Measurements from ENCODE around the gene DBP.
A peak's percentile ranks its signal among the peaks of the same experiment; 100 is the strongest.
"Not testable (repeated sequence)": the region's sequence is repeated elsewhere in the genome, so short reads cannot be mapped to it uniquely, and the experiment has no call there.

Gene DBP

GRCh38 chr19:48636859-48637448, at the start of gene DBP:
Gene DBP (minus strand): TSS chr19:48637379. CDS start chr19:48636994, 385 bp downstream.
- no peak for DNase-seq (ENCODE audit: low read depth in 2 of 2)

GRCh38 chr19:48686637-48687036, 49.5 kb upstream of the DBP start:
- DNase-seq (ENCODE audit: low read depth in 2 of 2) = not testable (repeated sequence)

- no peak for DNase-seq (ENCODE audit: low read depth in 2 of 2)
These were observed 48.9 kb upstream of the DBP start for GRCh38 chr19:48686088-48686487.

- DNase-seq (ENCODE audit: low read depth in 2 of 2) = no peak
These were observed 48.4 kb upstream of the DBP start for GRCh38 chr19:48685583-48685982.

GRCh38 chr19:48683349-48683748, 46.2 kb upstream of the DBP start:
- no peak for DNase-seq (ENCODE audit: low read depth in 2 of 2)

- DNase-seq (ENCODE audit: low read depth in 2 of 2) = no peak
These were observed 43.9 kb upstream of the DBP start for GRCh38 chr19:48681127-48681470.

GRCh38 chr19:48680436-48681126, 43.4 kb upstream of the DBP start:
- no peak for DNase-seq (ENCODE audit: low read depth in 2 of 2)

GRCh38 chr19:48680006-48680405, 42.8 kb upstream of the DBP start:
- not testable (repeated sequence) for DNase-seq (ENCODE audit: low read depth in 2 of 2)

GRCh38 chr19:48678201-48678600, 41.0 kb upstream of the DBP start:
- no peak for DNase-seq (ENCODE audit: low read depth in 2 of 2)

GRCh38 chr19:48676887-48677286, 39.7 kb upstream of the DBP start:
- no peak for DNase-seq (ENCODE audit: low read depth in 2 of 2)

GRCh38 chr19:48676487-48676886, 39.3 kb upstream of the DBP start:
- no peak for DNase-seq (ENCODE audit: low read depth in 2 of 2)

- DNase-seq (ENCODE audit: low read depth in 2 of 2) = peak; percentile 41 to 48
These were observed 38.0 kb upstream of the DBP start for GRCh38 chr19:48674921-48675824.

GRCh38 chr19:48674216-48674809, 37.1 kb upstream of the DBP start:
- DNase-seq (ENCODE audit: low read depth in 2 of 2) = no peak

- DNase-seq (ENCODE audit: low read depth in 2 of 2) = no peak
These were observed 36.4 kb upstream of the DBP start for GRCh38 chr19:48673436-48674100.

GRCh38 chr19:48672994-48673393, 35.8 kb upstream of the DBP start, which contains the start of gene NTN5:
Gene NTN5 (minus strand): TSS chr19:48673017. CDS start chr19:48670986, 2,031 bp downstream.
- DNase-seq (ENCODE audit: low read depth in 2 of 2) = no peak

- no peak for DNase-seq (ENCODE audit: low read depth in 2 of 2)
These were observed 34.3 kb upstream of the DBP start for GRCh38 chr19:48671446-48671995.

- DNase-seq (ENCODE audit: low read depth in 2 of 2) = no peak
These were observed 33.7 kb upstream of the DBP start for GRCh38 chr19:48670699-48671445.

- DNase-seq (ENCODE audit: low read depth in 2 of 2) = no peak
These were observed 32.9 kb upstream of the DBP start for GRCh38 chr19:48669903-48670668.

- no peak for DNase-seq (ENCODE audit: low read depth in 2 of 2)
These were observed 31.6 kb upstream of the DBP start for GRCh38 chr19:48668761-48669160.

- no peak for DNase-seq (ENCODE audit: low read depth in 2 of 2)
These were observed 31.2 kb upstream of the DBP start for GRCh38 chr19:48668332-48668731.

All from stimulated activated CD8-positive, alpha-beta memory T cell treated with anti-CD3 and anti-CD28 coated beads, Interleukin-2, amount 100 ng/mL, for 1 hour (primary cell).